HEK293 (cell line): ENCODE results near the gene EBF4.

Experiments
- KLF8 ChIP-seq: fragments of 450-650 bp; formaldehyde crosslinking; IDR thresholded peaks from 2 replicates; pipeline ENCODE4 v1.5.1; 2016; ENCODE audit warnings: missing biosample characterization, missing genetic modification characterization
- MZF1 ChIP-seq: fragments of 450-650 bp; formaldehyde crosslinking; IDR thresholded peaks from 2 replicates; pipeline ENCODE4 v1.5.1; 2017; ENCODE audit warnings: missing biosample characterization, missing genetic modification characterization, borderline replicate concordance
- RBAK ChIP-seq: fragments of 450-650 bp; formaldehyde crosslinking; IDR thresholded peaks from 2 replicates; pipeline ENCODE4 v1.5.1; 2016; ENCODE audit warnings: missing biosample characterization, missing genetic modification characterization
- ZNF155 ChIP-seq: fragments of 450-650 bp; formaldehyde crosslinking; IDR thresholded peaks from 2 replicates; pipeline ENCODE4 v1.5.1; 2016; ENCODE audit warnings: missing biosample characterization, missing genetic modification characterization
- ZNF16 ChIP-seq: fragments of 450-650 bp; formaldehyde crosslinking; IDR thresholded peaks from 2 replicates; pipeline ENCODE4 v1.5.1; 2016; ENCODE audit warnings: low read depth, missing biosample characterization, missing genetic modification characterization
- ZNF274 ChIP-seq, 2 experiments: fragments of 200-500 bp in 1 of 2; fragments of 450-650 bp in 1 of 2; sonication (Bioruptor generic) in 1 of 2; formaldehyde crosslinking in 1 of 2; IDR thresholded peaks; 2 replicates each; pipeline versions ENCODE4 v1.5.1 to v1.6.1; 2014 to 2016; ENCODE audit warnings: borderline replicate concordance in 1 of 2, inconsistent platforms in 1 of 2, low read length in 1 of 2, missing biosample characterization in 1 of 2, missing genetic modification characterization in 1 of 2
- ZNF404 ChIP-seq: fragments of 450-650 bp; formaldehyde crosslinking; IDR thresholded peaks from 2 replicates; pipeline ENCODE4 v1.5.1; 2017; ENCODE audit warnings: missing biosample characterization, missing genetic modification characterization
- ZNF791 ChIP-seq: fragments of 450-650 bp; formaldehyde crosslinking; IDR thresholded peaks from 2 replicates; pipeline ENCODE4 v1.5.1; 2016; ENCODE audit warnings: missing biosample characterization, missing genetic modification characterization
- TF ChIP-seq, protein P1 (sequence below): fragments of 450-650 bp; IDR thresholded peaks from 2 replicates; pipeline ENCODE4 v1.5.1; 2018; ENCODE audit warnings: missing biosample characterization, missing genetic modification characterization
- TF ChIP-seq, protein P2 (sequence below): fragments of 450-650 bp; formaldehyde crosslinking; IDR thresholded peaks from 2 replicates; pipeline ENCODE4 v1.5.1; 2016; ENCODE audit warnings: missing biosample characterization, missing genetic modification characterization
- TF ChIP-seq, protein P3 (sequence below): fragments of 450-650 bp; formaldehyde crosslinking; IDR thresholded peaks from 2 replicates; pipeline ENCODE4 v1.5.1; 2016; ENCODE audit warnings: missing biosample characterization, missing genetic modification characterization
- TF ChIP-seq, protein P4 (sequence below): fragments of 450-650 bp; formaldehyde crosslinking; IDR thresholded peaks from 2 replicates; pipeline ENCODE4 v1.5.1; 2016; ENCODE audit warnings: missing biosample characterization, missing genetic modification characterization

DNA sequence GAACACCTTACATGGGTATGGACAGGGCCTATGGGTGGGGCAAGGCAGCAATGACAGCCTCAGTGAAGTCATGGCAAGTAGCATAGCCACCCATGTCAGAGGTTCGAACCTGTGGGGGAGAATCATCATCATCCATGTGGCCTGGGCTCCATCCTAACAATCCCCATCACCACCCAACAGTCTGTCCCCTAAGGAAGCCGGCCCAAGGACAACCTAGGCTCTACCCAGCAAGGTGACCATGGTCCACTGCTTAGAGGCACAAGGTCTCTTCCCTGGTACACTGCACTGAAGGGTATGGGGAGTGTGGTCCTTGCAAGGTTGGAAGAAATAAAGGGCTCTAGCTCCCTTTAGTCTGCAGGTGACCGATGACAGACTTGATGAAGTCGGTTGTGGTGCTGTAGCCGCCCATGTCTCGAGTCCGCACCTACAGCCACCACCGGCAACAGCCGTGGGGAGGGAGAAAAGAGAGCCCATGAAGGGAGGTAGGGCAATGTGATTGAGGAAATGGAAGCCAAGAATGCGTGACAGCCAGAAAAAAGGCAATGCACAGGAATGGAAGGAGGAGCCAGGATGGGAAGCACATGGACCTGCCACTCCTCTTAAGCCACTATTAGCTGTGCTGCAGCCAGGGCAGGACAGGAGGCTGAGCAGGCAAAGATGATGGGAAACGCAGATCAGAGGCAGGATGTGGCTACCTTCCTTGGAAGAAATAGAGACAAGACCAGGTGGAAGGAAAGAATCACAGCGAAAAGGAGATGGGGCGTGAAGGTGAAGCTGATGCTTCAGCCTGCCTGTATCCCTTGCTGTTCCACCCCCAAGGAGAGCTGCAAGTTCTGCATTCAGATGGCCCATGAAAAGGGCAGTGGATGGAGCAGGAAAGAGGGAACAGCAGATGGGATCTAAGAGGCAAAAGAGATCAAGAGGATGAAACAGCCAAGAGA lies 33.9 kb upstream of the EBF4 start:
- TF ChIP-seq, protein P1, sequence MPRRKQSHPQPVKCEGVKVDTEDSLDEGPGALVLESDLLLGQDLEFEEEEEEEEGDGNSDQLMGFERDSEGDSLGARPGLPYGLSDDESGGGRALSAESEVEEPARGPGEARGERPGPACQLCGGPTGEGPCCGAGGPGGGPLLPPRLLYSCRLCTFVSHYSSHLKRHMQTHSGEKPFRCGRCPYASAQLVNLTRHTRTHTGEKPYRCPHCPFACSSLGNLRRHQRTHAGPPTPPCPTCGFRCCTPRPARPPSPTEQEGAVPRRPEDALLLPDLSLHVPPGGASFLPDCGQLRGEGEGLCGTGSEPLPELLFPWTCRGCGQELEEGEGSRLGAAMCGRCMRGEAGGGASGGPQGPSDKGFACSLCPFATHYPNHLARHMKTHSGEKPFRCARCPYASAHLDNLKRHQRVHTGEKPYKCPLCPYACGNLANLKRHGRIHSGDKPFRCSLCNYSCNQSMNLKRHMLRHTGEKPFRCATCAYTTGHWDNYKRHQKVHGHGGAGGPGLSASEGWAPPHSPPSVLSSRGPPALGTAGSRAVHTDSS (tag by site-specific recombination), result 0 out of 2 replicates have a peak, but pooled peaks have one; percentile 9
- TF ChIP-seq ZNF404 (tag by site-specific recombination) (no peak), ZNF274 (IDR thresholded peaks at IDR 0.05; ENCODE audit: low read length) (no peak), ZNF274 (tag by site-specific recombination; IDR thresholded peaks at IDR 0.05; ENCODE audit: borderline replicate concordance) (no peak), MZF1 (tag by site-specific recombination) (peak; percentile 73), KLF8 (no peak; the same call in none of the 2 replicates), ZNF155 (tag by site-specific recombination) (no peak), ZNF791 (no peak), ZNF16 (tag by site-specific recombination) (no peak), RBAK (no peak)
- TF ChIP-seq, protein P2, sequence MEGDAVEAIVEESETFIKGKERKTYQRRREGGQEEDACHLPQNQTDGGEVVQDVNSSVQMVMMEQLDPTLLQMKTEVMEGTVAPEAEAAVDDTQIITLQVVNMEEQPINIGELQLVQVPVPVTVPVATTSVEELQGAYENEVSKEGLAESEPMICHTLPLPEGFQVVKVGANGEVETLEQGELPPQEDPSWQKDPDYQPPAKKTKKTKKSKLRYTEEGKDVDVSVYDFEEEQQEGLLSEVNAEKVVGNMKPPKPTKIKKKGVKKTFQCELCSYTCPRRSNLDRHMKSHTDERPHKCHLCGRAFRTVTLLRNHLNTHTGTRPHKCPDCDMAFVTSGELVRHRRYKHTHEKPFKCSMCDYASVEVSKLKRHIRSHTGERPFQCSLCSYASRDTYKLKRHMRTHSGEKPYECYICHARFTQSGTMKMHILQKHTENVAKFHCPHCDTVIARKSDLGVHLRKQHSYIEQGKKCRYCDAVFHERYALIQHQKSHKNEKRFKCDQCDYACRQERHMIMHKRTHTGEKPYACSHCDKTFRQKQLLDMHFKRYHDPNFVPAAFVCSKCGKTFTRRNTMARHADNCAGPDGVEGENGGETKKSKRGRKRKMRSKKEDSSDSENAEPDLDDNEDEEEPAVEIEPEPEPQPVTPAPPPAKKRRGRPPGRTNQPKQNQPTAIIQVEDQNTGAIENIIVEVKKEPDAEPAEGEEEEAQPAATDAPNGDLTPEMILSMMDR (tag by site-specific recombination), result no peak
- TF ChIP-seq, protein P3, sequence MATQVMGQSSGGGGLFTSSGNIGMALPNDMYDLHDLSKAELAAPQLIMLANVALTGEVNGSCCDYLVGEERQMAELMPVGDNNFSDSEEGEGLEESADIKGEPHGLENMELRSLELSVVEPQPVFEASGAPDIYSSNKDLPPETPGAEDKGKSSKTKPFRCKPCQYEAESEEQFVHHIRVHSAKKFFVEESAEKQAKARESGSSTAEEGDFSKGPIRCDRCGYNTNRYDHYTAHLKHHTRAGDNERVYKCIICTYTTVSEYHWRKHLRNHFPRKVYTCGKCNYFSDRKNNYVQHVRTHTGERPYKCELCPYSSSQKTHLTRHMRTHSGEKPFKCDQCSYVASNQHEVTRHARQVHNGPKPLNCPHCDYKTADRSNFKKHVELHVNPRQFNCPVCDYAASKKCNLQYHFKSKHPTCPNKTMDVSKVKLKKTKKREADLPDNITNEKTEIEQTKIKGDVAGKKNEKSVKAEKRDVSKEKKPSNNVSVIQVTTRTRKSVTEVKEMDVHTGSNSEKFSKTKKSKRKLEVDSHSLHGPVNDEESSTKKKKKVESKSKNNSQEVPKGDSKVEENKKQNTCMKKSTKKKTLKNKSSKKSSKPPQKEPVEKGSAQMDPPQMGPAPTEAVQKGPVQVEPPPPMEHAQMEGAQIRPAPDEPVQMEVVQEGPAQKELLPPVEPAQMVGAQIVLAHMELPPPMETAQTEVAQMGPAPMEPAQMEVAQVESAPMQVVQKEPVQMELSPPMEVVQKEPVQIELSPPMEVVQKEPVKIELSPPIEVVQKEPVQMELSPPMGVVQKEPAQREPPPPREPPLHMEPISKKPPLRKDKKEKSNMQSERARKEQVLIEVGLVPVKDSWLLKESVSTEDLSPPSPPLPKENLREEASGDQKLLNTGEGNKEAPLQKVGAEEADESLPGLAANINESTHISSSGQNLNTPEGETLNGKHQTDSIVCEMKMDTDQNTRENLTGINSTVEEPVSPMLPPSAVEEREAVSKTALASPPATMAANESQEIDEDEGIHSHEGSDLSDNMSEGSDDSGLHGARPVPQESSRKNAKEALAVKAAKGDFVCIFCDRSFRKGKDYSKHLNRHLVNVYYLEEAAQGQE, result 0 out of 2 replicates have a peak, but pooled peaks have one; percentile 37
- TF ChIP-seq, protein P4, sequence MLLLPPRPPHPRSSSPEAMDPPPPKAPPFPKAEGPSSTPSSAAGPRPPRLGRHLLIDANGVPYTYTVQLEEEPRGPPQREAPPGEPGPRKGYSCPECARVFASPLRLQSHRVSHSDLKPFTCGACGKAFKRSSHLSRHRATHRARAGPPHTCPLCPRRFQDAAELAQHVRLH (tag by site-specific recombination), result no peak
